Colon (tissue), 2 donors: ENCODE measurements around the gene GET4.
"Not testable (repeated sequence)": the region's sequence is repeated elsewhere in the genome, so short reads cannot be mapped to it uniquely, and the experiment has no call there.

Source experiments
- FAIRE-seq: peaks from 2 replicates; lab custom pipeline; 2012; peaks lifted over from hg19 to GRCh38; lab: Jason Lieb, UNC
- donor health status: control.
- donor health status: control.

GET4 gene

DNA sequence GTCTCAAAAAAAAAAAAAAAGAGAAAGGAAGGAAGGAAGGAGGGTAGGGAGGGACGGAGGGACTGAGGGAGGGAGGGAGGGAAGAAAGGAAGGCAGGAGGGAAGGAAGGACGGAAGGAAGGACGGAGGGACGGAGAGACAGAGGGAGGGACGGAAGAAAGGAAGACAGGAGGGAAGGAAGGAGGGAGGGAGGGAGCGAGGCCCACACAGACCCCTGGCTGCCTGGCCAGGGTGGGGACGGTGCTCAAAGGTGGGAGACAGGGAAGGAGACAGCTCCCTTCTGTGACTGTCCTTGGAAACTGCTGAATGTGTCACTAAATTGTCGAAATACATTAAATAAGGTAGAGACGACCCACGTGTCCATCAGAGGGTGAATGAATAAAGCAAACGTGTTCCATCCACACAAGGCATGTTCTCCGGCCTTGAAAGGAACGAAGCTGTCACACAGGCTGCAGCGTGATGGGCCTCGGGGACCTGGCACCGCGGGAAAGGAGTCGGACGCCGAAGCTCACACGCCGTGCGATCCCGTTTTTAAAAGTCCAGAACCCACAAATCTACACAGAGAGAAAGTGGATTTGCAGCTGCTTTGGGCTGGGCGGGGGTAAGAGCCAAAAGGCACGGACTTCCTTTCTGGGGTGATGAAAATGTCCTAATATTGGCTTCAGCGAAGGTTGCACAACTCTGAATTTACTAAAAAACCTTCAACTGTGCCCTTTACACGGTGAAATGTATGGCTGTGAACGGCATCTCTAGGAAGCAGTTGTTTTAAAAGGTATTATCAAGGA is 54.8 kb downstream of the GET4 start:
- FAIRE-seq: no peak

DNA sequence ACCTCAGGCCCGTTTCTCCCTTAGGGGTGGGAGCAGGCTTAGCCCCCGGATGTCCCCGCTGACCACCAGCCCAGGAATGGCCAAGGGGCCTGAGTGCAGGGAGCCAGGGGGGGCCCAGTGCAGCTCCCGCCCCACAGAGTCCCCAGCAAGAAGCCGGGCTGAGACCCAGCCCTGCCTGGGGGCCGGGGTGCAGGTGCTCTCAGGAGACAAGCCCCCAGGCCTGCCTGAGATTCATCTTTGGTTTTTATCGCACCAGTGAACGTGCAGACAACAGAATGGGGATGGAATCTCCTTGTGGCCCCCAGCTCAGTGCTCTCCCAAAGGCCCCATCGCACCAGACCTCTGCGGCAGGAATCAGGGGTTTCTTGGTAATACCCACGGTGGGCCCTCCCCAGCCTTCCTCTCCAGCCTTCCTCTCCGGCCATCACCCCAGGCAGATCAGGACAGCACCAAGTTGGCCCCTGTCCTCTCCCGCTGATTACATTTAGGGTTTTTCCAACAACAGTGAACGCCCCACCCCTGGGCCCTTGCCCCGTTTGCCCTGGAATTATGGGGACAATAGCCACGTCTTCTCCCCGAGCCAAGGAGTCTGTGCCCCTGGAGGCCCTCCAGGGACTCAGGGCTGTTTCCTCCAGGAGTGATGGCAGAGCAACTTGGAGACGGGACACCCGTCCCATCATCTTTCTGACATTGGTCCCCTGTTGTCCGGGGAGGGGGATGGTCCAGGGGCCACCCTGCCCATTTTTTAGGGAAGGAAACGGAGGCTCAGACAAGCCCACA is 55.7 kb downstream of the GET4 start:
- no peak for FAIRE-seq

GRCh38 chr7:932651-932975 is 56.3 kb downstream of the GET4 start:
- no peak for FAIRE-seq

DNA sequence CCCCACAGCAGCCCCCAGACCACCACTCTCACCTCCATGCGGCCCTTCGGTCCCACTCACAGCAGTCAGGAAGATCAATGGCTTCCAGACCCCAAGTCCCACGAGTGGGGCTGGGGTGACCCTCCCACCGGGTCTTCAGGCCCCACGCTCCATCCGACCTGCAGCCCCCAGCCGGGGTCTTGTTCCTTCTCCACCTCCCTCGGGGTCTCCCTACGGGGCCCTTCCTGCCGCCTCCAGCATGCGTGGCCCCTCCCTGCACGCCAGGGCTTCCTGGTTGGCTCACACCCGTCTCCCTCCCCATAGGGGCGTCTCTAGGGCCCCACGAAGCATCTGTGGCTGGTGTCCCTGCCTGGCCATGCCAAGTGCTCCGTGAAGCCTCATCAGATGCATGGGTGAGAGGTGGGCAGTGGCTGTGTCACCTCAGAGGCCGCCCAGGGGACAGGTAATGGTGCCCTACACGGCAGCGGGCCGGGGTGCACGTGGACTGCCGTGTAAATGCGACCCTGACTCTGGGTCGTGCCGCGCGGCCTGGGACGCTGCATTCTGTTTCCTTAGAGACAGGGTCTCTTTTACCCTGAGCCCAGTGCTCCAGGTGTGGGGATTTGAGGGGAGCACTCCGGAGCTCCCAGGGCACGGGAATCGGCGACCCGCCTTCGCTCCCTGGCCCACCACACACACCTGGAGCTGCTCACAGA is 58.3 kb downstream of the GET4 start:
- no peak for FAIRE-seq

GRCh38 chr7:935164-935873 is 59.0 kb downstream of the GET4 start:
- FAIRE-seq: no peak

DNA sequence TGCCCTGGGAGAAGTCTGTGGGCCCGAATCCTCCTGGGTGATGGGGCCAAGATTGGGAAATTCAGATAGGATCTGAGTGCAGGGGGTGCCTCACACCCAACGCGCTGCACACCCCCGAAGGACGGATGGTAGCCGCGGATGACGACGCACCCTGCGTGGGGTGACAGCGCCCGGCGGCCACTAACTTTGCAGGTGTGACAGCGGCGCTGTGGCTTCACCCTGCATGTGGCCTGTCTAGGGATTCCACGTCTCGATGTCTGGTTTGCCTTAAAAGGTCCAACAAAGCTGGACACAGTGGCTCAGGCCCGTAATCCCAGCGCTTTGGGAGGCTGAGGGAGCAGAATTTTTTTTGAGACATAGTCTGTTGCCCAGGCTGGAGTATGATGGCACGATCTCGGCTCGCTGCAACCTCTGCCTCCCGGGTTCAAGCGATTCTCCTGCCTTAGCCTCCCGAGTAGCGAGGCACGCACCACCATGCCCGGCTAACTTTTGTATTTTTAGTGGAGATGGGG is 59.6 kb downstream of the GET4 start:
- no peak for FAIRE-seq

- FAIRE-seq: no peak
Measured at GRCh38 chr7:936386-937054, 60.2 kb downstream of the GET4 start.

DNA sequence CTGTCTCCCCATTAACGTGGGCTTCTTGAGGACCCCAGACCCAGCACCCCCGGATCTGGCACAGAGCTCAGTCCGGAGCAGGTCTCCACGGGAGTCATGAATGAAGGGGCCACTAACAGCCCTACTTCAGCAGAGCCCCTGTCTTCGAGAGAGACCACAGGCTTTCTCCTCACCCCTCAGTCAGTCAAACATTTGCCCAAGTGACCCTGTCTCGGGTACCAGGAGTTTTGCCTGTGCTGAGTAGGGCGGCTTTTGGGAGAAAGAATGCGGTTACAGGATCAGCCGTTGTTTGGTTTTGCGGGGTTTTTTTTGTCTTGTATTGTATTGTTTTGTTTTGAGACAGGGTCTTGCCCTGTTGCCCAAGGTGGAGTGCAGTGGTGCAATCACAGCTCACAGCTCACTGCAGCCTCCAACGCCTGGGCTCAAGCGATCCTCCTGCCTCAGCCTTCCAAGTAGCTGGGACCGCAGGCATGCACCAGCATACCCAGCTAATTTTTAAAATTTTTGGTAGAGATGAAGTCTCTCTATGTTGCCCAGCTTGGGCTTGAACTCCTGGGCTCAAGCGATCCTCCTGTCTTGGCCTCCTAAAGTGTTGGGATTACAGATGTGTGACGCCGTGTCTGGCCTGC is 61.6 kb downstream of the GET4 start:
- no peak for FAIRE-seq

- no peak for FAIRE-seq
Measured at GRCh38 chr7:938546-939185, 62.3 kb downstream of the GET4 start.

DNA sequence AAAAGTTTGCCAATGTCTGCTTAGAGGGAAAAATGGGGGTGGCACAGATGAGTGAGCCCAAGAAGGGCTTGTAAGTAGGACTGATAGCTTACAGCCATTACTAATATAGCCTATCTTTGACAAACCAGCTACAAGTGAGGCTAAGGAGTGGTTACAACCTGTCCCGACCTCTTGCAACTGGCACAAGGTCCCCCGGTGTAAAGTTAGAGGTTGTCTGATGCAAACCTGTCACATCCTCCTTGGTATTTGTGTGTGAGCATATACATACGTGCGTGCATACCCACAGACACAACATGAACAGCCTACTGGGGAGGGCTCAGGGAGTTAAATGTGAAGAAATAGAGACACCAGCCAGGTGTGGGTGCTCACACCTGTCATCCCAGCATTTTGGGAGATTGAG is 63.5 kb downstream of the GET4 start:
- FAIRE-seq: no peak

GRCh38 chr7:940599-941408 is 64.5 kb downstream of the GET4 start:
- no peak for FAIRE-seq

GRCh38 chr7:943793-944192 is 67.4 kb downstream of the GET4 start:
- FAIRE-seq: not testable (repeated sequence)

DNA sequence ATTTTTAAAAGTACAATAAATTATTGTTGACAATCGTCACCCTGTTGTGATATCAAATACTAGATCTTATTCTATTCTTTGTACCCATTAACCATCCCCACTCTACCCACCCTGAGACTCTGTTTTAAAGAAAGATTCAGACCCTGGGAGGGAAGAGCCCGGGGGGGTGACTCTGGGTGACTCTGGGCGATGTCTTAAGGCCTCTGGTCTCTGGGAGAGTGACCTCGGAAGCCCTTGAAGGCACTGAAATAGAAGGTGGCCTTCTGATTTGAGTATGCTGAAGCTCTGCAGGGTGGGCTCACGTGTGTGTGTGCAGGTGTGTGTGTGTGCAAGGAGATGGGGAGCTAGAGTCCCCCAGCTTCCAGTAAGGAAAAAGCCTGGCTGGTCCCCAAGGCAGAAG is 68.4 kb downstream of the GET4 start:
- FAIRE-seq: no peak

GRCh38 chr7:945147-945555 is 68.8 kb downstream of the GET4 start:
- no peak for FAIRE-seq

GRCh38 chr7:945556-946255 is 69.4 kb downstream of the GET4 start:
- no peak for FAIRE-seq
